GM19452 (cell line): ENCODE measurements around the gene LRRC27.

Source experiments
- ATAC-seq: cut with Tn5 transposase; IDR thresholded peaks from one replicate; pipeline ENCODE4 v1.9.1; 2021; ENCODE audit not compliant: unreplicated experiment

LRRC27 gene

GRCh38 chr10:132410779-132411532 is 79.0 kb downstream of the LRRC27 start:
- ATAC-seq: no peak

DNA sequence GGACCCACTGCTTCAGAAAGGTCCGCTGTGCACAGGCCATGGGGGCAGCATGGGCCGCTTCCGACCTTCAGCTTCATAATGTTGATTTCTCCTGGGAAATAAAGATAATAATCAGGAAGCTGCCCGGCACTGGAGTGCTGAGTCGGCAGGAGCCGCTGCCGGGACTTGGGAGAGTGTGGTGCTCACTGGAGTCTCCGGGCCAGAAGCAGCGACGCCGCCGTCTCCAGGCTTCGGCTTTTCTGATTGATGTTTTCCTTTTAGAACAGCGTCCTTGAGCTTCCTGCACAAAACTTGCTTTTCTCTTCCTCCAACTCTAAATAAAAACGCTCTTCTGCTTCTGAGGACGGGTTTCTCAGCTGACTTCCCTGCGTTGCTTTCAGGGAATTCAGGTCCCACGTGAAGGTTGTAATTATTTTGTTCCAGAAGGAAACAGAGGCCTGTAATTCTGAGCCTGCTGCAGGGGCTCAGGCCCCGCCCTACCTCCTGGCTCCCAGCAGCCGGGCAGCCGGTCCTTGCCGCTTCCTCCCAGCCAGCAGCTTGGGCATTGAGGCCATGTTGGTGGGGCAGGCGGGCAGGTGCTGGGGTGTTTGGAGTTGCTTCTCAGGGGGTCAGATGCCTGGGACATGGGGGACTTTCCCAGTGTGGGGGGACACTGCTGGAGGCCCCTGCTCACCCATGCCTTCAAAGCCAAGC is 79.7 kb downstream of the LRRC27 start:
- ATAC-seq: no peak

DNA sequence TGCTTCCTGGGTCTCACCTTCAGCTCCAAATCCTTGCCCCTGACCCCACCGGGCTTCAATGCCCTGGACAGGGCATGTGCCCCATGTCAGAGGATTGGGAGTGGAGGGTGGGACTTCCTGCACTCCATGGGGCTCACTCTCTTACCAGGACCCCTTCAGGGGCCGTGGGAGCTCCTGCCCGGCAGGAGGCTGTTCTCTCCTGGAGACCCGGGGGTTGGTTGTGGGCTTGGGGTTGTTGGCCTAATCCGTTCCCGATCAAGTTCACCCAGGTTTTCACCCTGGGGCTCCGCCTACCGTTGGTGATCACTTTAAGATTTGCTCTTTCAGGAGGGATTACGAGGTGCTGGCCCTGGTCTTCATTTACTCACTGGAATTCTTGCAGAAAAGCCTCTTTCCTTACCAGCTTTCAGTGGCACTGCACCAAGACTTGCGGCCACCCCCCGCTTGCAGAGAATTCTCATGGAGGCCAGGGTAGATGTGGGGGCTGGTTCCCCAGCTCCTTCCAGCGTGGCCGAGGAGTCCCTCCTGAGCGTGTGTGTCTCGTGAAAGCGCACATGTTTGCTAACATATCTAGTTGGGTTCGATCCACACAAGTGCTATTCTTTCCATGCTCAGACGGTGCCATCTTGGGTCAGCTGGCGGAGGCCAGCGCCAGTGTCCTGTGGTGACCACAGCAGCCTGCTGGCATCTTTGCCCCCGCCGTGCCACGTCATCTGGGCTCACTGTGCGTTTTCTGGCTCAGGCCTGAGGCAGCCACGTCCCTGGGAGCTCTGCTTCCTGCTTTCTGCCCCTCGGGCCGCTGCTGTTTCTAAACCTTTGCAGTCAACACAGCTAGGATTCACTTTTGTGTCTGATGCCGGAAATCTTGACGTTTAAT is 80.6 kb downstream of the LRRC27 start:
- no peak for ATAC-seq

DNA sequence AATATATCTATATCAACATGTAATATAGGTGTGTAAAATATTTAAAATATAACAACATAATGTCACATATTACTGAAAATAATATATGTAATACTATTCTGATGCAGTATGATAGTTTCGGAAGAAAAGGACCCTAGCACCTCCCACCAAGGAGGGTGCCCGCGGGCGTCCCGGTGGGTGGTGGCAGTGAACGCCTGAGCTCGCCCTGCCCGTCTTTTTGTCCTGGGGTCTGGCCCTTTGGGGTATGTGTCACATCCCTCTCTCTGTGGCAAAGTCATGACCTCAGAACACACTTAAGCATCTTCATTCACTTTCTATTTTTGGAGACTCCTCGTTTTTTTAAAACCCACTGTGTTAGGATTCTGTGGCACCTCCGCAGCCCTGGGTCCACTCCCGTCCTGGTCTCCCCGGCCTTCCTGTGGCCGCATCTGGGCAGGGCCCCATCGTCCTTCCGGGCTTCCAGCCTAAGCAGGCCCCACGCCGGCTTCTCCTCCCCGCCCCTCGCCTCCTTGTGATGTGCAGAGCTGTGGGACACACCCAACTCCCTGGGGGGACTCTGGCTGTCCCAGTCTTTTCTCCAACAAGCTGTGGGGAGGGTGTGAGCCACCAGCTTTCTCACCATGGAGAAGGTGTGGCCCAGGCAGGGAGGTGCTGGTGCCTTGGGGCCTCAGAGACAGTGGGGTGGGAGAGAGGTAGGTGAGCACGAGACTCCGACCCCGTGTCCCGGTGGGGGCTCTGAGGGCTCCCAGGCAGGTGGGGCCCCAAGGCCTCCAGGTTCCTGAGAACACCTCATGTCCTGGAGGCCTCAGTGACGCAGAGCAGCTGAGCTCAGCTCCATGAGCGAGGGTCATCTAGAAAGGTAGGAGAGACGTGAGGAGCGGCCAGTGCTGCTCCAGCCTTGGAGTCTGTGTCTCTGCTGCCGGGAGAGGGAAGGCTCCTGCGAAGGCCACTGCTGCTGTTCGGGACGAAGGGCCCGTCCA is 81.5 kb downstream of the LRRC27 start:
- no peak for ATAC-seq

DNA sequence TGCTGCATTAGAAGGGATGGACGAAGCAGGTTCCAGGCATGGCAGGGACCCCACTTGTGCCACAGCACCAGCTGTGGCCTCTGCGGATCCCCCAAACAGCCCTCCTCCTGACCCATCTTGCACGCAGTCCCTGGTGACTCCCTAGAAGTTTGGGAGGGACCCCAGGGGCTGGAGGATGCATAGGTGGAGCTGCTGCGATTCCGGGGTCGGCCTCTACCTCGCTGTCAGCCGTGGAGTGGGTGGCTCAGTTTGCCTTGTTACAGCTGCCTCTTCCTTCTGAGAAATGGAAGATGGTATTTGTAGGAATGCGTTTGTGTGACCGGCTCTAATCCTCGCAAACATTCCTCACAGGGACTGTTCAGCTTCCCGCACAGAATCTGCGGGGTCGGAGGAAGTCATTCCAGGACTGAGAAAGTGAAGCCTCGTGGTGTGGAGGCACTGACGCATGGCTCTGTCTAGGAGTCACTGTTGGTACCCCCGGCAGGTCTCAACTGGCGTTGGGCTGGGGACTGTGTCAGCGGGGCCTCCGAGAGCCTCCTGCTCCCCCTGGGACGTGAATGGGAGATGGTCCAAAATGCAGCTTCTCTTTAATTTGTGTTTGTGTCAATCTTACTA is 82.5 kb downstream of the LRRC27 start:
- no peak for ATAC-seq

DNA sequence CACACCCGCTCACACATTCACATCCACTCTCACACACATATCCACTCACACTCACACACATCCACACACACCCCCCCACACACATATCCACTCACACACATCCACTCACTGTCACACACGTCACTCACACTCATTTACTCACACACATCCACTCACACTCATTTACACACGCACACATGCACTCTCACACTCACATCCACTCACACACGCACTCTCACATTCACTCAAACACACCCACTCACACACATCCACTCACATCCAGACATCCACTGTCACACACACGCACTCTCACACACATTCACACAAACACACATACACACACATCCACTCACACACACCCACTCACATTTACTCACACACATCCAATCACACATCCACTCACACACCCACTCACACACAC is 83.3 kb downstream of the LRRC27 start:
- no peak for ATAC-seq

GRCh38 chr10:132415956-132416355 is 84.0 kb downstream of the LRRC27 start:
- no peak for ATAC-seq

DNA sequence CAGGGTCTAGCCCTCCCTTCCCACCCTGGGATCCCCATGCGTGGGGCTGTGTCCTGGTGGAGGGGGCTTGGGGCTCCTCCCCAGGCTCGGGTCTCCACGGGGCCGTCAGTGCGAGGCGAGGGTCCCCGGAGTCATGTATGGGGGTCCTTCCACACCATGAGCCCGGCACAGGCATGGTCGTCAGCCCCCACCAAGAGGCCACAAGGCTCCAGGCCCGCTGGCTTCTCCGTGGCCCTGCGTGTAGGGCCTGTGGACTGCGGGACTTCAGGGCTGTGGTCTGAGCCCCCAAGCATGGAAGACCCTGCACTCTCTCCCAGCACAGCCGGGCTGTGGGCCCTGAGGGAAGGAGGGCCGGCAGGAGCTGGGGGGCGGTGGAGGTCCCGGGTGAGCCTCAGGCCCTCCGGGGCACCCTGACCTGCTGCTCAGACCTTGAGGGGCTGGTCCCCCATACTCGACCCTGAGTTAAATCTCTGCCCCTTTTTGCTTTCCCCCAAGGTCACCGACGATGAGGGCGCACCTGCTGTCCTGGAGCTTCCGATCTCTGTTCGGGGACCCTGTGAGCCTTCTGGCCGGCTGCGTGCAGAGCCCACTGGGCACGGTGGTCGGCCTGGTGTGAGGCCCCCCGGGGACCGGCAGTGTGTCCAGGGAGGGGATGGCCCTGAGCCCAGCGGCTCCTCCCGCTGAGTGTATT is 84.7 kb downstream of the LRRC27 start:
- no peak for ATAC-seq

GRCh38 chr10:132417257-132417910 is 85.4 kb downstream of the LRRC27 start:
- ATAC-seq: no peak

- no peak for ATAC-seq
These were observed 86.0 kb downstream of the LRRC27 start for GRCh38 chr10:132417957-132418441.

DNA sequence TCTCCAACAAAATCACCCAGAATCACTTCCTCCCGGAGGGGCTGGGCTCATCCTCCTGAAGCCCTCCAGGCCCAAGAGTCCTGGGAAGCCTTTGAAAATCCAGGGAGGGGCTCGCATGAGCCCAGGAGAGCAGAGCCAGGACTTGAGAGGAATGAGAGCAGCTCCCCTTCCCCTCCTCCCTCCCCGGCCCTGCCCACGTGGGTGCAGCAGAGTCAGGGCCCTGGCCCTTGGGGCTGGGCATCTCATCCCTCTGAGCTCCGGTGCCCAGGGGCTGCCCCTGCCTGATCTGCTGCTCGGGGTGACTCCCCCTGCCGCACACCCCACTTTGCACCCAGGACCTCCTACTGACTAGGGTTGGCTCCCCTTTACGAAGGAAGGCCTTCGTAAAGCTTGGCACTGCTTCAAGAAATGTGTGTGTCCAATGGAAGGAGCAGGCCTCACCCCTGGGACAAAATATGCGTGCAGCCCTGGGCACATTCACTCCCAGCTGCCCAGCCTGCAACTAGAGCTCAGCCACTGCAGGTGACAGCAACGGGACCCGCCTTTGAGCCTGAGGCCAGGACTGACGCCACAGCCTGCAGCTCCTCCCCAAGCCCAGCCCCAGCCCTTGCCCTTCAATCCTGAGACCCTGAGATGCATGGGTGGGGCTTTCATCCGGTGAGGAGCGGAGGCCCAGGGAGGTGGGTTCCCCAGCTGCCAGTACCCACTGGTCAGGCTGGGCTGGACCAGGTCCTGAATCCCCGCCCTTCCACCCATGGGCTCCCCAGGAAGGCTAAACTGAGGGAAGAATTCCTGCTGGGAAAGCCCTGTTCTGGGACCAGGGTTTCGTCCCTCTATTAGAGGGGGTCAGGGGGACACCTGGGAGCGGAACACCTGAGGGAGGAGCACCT is 86.8 kb downstream of the LRRC27 start:
- no peak for ATAC-seq

DNA sequence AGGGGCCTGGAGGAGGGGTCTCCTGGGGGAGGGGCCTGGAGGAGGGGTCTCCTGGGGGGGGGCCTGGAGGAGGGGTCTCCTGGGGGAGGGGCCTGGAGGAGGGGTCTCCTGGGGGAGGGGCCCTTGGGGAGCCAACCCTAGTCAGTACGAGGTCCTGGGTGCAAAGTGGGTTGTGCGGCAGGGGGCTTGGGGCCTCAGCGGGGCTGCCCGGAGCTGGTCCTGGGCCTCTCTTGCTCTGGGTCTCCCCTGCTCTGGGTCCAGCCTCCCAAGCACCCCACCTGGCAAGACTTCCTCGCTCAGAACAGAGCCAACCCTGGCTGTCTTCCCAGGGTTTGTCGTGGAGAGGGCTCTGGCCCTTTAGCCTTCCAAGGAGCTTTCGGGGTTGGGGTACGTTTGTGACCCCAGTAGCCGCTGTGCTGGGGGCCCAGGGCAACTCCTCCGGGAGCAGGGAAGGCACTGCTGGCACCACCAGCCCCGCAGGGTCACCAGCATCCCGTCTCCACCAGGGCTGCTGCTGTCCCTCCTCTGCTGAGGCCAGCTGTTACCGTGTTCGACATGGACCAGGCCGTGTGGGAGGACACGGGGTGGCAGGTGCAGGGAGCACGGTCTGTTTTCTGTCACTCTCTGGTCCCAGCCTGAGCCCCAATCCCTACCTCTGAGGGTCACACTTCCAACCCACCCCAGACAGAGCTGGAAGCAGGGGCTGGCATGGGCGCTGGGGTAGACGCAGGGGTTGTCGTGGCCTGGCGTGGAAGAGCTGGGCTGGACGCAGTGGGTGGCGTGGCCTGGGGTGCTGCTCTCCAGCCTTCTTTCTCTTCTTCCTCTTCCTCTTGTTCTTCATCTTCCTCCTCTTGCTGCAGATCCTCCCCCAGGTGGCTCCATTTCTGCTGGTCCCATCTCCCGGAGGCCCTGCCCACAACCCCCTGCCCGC is 87.8 kb downstream of the LRRC27 start:
- ATAC-seq: no peak

DNA sequence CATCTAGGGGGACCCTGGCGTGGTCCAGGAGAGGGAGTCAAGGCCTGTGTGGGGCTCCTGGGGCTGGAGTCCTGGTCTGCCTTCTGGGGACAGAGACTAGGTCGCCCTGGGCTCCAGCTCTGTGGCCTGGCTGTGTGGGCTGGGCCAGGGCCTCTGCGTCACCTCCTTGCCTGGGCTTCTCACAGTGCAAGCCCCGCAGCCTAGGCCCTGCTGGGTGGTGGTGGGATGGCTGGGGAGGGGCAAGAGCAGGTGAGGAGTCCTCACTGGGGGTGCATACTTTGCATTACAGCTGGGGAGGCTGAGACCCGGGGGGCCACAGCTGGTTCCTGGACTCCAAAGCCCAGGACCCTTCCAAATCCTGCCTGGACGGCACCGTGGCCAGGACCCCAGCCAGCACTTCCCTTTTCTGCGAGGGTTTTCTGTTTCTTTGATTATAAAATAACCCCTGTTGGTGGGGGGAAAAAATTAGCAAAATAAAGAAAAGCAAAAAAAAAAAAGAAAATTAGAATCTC is 88.5 kb downstream of the LRRC27 start:
- ATAC-seq: no peak

- ATAC-seq: peak; percentile 49
These were observed 89.2 kb downstream of the LRRC27 start for GRCh38 chr10:132420981-132421846.
